AG09309 (cell line): ENCODE measurements around the gene SNRNP35.
A peak's percentile ranks its signal among the peaks of the same experiment; 100 is the strongest.

Source experiments
- DNase-seq: peaks from one replicate; pipeline ENCODE4 v3.0.0-alpha.2; 2010; ENCODE audit warnings: low read depth
- H3K4me3 ChIP-seq: 2 replicates; pipeline ENCODE4 v1.5.1; 2011; ENCODE audit warnings: mild to moderate bottlenecking, low read depth, low read length, moderate library complexity; ENCODE audit not compliant: control insufficient read depth
- CTCF ChIP-seq: IDR thresholded peaks from 2 replicates; pipeline ENCODE4 v1.5.1; 2011; ENCODE audit warnings: mild to moderate bottlenecking, low read depth, low read length, inconsistent platforms; ENCODE audit not compliant: insufficient read depth, control insufficient read depth; ENCODE audit errors: missing control alignments

The SNRNP35 gene

GRCh38 chr12:123465084-123465483 is 7.1 kb downstream of the SNRNP35 start:
- H3K4me3 ChIP-seq = no peak overlapping the region
- no peak for DNase-seq
- no peak for TF ChIP-seq CTCF

- no peak for DNase-seq
- H3K4me3 ChIP-seq = no peak overlapping the region
- TF ChIP-seq CTCF = no peak
These were observed 10.8 kb downstream of the SNRNP35 start for GRCh38 chr12:123468786-123469185.

- no peak overlapping the region for H3K4me3 ChIP-seq
- DNase-seq = no peak
- no peak for TF ChIP-seq CTCF
These were observed 12.0 kb downstream of the SNRNP35 start for GRCh38 chr12:123469978-123470377.

GRCh38 chr12:123471374-123472068 is 13.6 kb downstream of the SNRNP35 start:
- no peak for TF ChIP-seq CTCF
- DNase-seq = peak; percentile 33
- no peak overlapping the region for H3K4me3 ChIP-seq

GRCh38 chr12:123472438-123472849 is 14.5 kb downstream of the SNRNP35 start:
- DNase-seq = no peak
- TF ChIP-seq CTCF = no peak
- no peak overlapping the region for H3K4me3 ChIP-seq

- TF ChIP-seq CTCF = no peak
- DNase-seq = no peak
- no peak overlapping the region for H3K4me3 ChIP-seq
These were observed 16.7 kb downstream of the SNRNP35 start for GRCh38 chr12:123474485-123475245.
